NCI-H2107 treated with DMSO at 0.1 percent for 48 hours (cell line): ENCODE measurements around the gene CYP26A1.

Experiments
- DNase-seq: peaks from one replicate; lab custom pipeline; 2025; ENCODE audit not compliant: unreplicated experiment; lab: John Stamatoyannopoulos, UW

CYP26A1 gene

DNA sequence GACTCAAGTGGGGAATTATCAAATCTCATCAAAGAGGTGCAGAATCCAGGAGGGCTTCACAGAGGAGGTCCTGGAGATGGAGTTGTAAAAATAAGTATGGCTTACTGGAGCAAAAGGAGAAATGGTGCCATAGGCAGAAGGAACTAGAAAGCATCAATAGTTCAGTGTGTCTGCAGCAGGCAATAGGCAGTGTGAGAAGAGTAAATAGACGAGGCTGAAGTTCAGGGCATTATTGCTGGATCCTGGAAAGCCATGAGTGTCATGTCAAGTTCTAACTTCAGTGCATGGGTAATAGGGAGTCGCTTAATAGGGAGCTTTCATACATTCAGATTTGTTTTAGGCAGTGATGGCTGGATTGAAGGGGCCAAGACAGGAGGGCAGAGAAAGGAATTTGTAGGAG lies 39.3 kb downstream of the CYP26A1 start:
- no peak for DNase-seq

- DNase-seq, result peak; percentile 1
These were observed 42.1 kb downstream of the CYP26A1 start for GRCh38 chr10:93115661-93116383.

GRCh38 chr10:93121311-93121710 lies 47.6 kb downstream of the CYP26A1 start:
- DNase-seq, result no peak

DNA sequence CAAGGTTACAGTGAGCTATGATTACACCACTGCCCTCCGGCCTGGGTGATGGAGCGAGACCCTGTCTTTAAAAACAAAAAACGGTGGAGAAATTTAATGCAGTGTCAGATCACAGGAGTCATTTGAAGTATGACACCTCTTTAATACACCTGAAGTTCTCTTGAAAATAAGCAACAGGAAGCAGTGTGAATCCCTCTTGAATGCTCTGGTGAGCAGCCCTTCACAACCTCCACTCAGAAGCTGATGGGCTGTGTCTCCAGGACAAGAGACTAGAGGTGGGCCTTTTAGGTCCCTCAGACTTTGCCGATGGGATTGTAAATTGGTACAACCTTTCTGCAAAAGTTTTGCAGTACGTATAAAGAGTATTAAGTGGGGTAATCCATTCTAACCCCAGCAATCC lies 50.1 kb downstream of the CYP26A1 start:
- no peak for DNase-seq

DNA sequence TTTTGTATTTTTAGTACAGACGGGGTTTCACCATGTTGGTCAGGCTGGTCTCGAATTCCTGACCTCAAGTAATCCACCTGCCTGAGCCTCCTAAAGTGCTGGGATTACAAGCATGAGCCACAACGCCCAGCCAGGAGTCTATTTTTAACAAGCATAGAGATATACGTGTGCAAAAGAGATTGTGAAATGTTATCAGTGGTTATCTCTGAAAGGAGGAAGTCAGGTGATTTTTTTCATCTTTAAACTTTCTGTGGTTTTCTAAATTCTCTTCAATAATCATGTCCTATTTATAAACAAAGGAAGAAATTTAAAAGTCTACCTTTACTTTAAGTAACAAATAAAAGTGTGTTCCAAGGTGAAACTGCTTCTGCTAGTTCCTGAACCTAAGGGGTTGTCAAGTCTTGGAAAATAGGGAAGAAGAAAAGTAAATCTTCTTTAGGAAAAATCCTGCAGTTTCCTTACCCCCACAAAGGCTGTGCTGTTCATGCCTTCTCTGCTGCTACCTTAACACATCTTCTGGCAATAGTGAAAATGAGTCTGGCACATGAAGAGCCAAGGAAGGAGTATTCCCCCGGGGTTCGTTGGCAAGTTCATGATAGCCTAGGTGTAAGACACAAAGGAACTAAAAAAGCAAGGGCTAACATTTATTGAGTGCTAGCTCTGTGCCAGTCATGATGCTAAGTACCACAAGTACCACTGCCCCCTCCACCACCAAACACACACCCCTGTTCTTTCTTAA lies 51.1 kb downstream of the CYP26A1 start:
- DNase-seq, result no peak

- DNase-seq, result no peak
These were observed 52.3 kb downstream of the CYP26A1 start for GRCh38 chr10:93125966-93126365.

DNA sequence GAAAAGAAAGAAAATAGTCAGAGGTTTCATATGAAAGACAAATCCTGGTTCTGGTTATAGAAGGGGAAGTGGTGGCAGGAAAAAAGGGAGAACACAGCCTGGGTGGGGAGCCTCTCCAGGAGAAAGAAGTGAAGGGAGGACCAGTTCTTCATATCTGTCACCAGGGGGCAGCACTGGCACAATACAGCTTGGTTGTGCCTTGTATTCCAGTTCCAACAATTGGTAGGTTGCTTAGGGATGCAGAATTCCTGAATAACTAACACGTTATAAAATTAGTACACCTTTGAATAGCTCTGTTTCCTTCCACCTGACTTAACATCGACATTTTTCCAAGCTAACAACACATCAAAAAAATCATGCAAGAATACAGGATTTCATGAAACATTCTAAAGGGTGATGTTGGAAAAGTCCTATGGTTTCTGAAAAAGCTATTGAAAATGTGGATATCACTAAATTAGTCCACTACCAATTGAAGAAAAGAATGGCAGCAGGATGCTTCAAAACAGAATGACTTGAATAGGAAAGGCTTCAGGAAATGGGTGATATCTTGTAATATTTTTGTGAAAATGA lies 52.9 kb downstream of the CYP26A1 start:
- no peak for DNase-seq
